ENCODE measurements around the gene THSD4.

Gene THSD4

GRCh38 chr15:71559616-71560015, 444.3 kb downstream of the THSD4 start:
- Mint-ChIP-seq H3K27ac (no peak overlapping the region), H3K4me3 (no peak overlapping the region), H3K4me1 (no peaks in the 10 kb centered on the region), H3K27me3 (peaks cover 8% of the 10 kb centered on the region), H3K9me3 (no peaks in the 10 kb centered on the region), H3K36me3 (no peaks in the 10 kb centered on the region)
- ATAC-seq (ENCODE audit: low read depth), result no peak
- no peak for DNase-seq (ENCODE audit: low spot score in 2 of 2)

DNA sequence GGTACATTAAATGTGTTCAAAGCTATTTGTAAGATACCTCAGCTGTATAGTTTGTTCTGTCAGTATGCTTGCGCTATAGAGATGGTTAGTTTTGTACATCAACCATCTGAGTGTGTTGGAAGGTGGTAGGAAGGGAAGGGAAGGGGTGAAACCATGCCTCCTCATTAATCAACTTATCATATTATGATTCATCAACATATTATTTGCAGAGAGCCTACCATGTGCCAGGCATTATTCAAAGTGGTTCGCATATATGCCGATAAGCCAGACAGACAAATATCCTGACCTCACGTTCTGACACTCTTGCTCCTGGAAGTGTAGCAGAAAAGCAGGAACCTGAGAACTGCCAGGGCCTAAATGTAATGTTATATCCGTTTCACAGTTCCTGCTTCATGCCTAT, 447.0 kb downstream of the THSD4 start:
- Mint-ChIP-seq H3K36me3 (no peaks in the 10 kb centered on the region), H3K4me1 (no peaks in the 10 kb centered on the region), H3K9me3 (no peaks in the 10 kb centered on the region), H3K27ac (no peak overlapping the region), H3K27me3 (peaks cover 8% of the 10 kb centered on the region), H3K4me3 (no peak overlapping the region)
- DNase-seq (ENCODE audit: low spot score in 2 of 2) (no peak), ATAC-seq (ENCODE audit: low read depth) (no peak)

- no peak overlapping the region for H3K27ac Mint-ChIP-seq
- ATAC-seq (ENCODE audit: low read depth) (no peak), DNase-seq (ENCODE audit: low spot score in 2 of 2) (no peak)
- H3K9me3 Mint-ChIP-seq, result peaks cover 1% of the 10 kb centered on the region
- peaks cover 8% of the 10 kb centered on the region for H3K27me3 Mint-ChIP-seq
- H3K4me1 Mint-ChIP-seq, result no peaks in the 10 kb centered on the region
- no peaks in the 10 kb centered on the region for H3K36me3 Mint-ChIP-seq
- H3K4me3 Mint-ChIP-seq, result no peak overlapping the region
These were observed 448.9 kb downstream of the THSD4 start for GRCh38 chr15:71564217-71564616.

DNA sequence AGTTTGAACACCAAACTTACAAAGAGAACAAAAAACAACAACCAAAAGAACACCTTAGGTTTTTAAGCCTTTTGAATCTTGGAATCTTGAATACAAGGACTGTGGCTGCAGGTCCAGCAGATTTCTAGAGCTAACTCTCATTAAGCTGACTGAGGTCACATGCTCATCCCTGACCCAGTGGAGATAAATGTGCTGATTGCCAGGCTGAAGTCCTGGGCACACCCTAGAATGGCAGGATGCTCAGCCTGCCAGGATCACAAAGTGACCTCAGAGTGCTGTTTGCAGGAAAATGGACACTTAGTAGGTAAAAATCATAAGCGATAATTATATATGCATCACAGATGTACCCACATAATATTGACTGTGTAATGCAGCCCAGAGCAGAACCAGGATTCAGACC, 449.7 kb downstream of the THSD4 start:
- no peaks in the 10 kb centered on the region for H3K36me3 Mint-ChIP-seq
- H3K27ac Mint-ChIP-seq, result no peak overlapping the region
- ATAC-seq (ENCODE audit: low read depth), result no peak
- H3K9me3 Mint-ChIP-seq, result peaks cover 1% of the 10 kb centered on the region
- H3K27me3 Mint-ChIP-seq, result peaks cover 6% of the 10 kb centered on the region
- no peak overlapping the region for H3K4me3 Mint-ChIP-seq
- no peaks in the 10 kb centered on the region for H3K4me1 Mint-ChIP-seq
- DNase-seq (ENCODE audit: low spot score in 2 of 2), result no peak

DNA sequence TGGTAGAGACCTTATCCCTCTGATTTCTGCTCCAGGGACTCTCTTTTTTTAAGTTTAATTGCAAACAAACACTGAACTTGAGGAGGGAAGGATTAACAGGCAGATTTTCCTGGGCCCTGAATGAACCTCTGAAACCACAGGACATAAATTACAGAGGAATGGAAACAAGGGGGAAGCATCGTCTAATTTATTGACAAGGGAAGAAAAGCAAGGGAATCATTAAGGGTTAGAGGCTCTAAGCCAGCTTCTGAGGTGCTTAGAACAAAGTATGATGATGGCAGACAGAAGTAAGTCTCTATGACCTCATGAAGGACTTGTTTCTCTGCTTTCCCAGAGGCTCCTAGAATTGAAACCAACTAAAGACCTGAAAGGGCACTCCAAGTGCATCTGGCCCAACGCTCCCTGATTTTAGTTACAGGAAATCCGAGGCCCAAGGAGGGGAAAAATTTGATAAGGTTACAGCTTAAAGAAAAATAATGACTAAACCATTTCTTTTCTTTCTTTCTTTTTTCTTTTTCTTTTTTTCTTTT, 450.4 kb downstream of the THSD4 start:
- H3K36me3 Mint-ChIP-seq, result no peaks in the 10 kb centered on the region
- H3K9me3 Mint-ChIP-seq, result peaks cover 1% of the 10 kb centered on the region
- ATAC-seq (ENCODE audit: low read depth) (no peak), DNase-seq (ENCODE audit: low spot score in 2 of 2) (no peak)
- no peak overlapping the region for H3K27ac Mint-ChIP-seq
- no peak overlapping the region for H3K4me3 Mint-ChIP-seq
- no peaks in the 10 kb centered on the region for H3K4me1 Mint-ChIP-seq
- H3K27me3 Mint-ChIP-seq, result peaks cover 6% of the 10 kb centered on the region

DNA sequence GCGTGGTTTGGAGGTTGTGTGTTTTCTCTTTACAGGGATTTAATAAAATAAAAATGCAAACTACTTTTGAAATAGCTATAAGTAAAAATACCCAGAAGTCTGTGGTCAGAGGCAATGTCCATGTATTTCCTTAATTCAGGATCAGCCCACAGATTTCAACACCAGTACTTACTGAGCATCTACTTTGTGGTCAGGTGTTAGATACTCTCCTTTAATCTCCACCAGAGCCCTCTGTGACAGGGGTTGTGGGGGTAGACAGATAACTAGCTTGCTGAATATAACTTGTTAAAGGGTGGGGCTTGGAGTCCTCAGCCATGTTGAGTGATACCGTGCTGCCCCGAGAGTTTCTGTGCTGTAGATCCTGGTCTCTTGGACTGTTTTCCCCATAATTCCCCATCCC, 451.0 kb downstream of the THSD4 start:
- Mint-ChIP-seq H3K4me1 (no peaks in the 10 kb centered on the region), H3K9me3 (peaks cover 1% of the 10 kb centered on the region), H3K4me3 (no peak overlapping the region), H3K27me3 (peaks cover 6% of the 10 kb centered on the region), H3K27ac (no peak overlapping the region), H3K36me3 (no peaks in the 10 kb centered on the region)
- DNase-seq (ENCODE audit: low spot score in 2 of 2), result no peak
- no peak for ATAC-seq (ENCODE audit: low read depth)

- peaks cover 6% of the 10 kb centered on the region for H3K27me3 Mint-ChIP-seq
- ATAC-seq (ENCODE audit: low read depth) (no peak), DNase-seq (ENCODE audit: low spot score in 2 of 2) (no peak)
- H3K36me3 Mint-ChIP-seq, result no peaks in the 10 kb centered on the region
- no peak overlapping the region for H3K4me3 Mint-ChIP-seq
- peaks cover 1% of the 10 kb centered on the region for H3K9me3 Mint-ChIP-seq
- H3K4me1 Mint-ChIP-seq, result no peaks in the 10 kb centered on the region
- H3K27ac Mint-ChIP-seq, result no peak overlapping the region
These were observed 451.9 kb downstream of the THSD4 start for GRCh38 chr15:71567173-71567572.

DNA sequence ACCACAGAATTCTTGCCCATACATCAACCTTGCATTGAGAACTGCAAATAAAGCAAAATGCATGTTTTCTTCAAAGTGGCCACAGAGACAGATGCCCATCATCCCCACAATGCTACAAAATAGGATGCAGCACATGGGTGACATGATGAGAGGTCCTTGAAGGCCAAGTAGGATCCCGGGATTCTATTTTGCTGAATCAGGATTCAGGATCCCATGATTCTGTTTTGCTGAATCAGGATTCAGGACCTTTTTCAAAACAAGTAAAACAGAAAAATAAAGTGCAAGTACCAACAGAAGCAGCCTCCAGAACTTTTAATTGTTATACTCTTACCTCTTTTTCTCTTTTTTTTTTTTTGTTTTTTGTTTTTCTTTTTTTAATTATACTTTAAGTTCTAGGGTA, 453.0 kb downstream of the THSD4 start:
- H3K4me1 Mint-ChIP-seq, result no peaks in the 10 kb centered on the region
- DNase-seq (ENCODE audit: low spot score in 2 of 2) (no peak), ATAC-seq (ENCODE audit: low read depth) (no peak)
- no peak overlapping the region for H3K4me3 Mint-ChIP-seq
- H3K27me3 Mint-ChIP-seq, result peaks cover 3% of the 10 kb centered on the region
- no peak overlapping the region for H3K27ac Mint-ChIP-seq
- no peaks in the 10 kb centered on the region for H3K36me3 Mint-ChIP-seq
- H3K9me3 Mint-ChIP-seq, result peaks cover 1% of the 10 kb centered on the region

DNA sequence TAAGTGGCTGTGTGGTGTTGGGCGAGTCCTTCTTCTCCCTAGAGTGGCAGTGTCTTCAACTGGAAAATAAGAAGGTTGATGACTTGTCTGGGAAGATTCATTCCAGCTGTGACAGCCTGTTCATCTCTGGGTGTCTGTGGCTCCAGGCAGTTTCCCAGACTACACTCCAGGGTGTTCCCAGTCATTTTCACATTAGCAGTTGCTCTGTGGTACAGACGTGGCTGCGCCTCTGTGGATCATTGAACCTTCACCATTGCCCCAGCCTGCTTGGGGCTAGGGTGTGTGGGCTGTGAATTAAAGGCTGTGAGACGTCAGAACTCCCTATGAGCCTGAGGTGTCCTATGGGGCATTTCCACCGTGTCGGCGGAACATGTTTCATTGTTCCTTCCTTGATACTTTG, 455.5 kb downstream of the THSD4 start:
- ATAC-seq (ENCODE audit: low read depth), result no peak
- Mint-ChIP-seq H3K27me3 (peaks cover 4% of the 10 kb centered on the region), H3K27ac (no peak overlapping the region), H3K4me3 (no peak overlapping the region), H3K36me3 (no peaks in the 10 kb centered on the region), H3K9me3 (peaks cover 1% of the 10 kb centered on the region), H3K4me1 (no peaks in the 10 kb centered on the region)
- no peak for DNase-seq (ENCODE audit: low spot score in 2 of 2)

DNA sequence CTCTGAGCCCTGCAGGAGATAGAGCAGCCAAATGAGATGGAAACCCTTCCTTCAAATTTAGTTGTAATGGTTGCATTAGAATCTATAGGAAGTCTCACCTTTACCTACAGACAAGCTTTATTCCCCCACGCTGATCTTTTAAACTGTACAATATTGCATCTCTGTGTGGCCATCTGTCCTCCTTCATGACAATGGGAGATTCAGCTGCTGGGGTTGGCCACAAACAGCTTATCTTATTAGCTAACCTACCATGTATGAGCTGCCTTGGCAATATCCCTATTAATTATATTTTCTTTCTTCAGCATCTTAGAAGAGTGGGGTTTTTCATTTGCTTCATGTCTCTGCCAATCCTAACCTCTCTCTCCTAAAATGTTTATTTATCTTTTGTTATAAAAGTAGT, 456.4 kb downstream of the THSD4 start:
- Mint-ChIP-seq H3K4me3 (no peak overlapping the region), H3K4me1 (no peaks in the 10 kb centered on the region), H3K27ac (no peak overlapping the region), H3K36me3 (no peaks in the 10 kb centered on the region), H3K27me3 (peaks cover 4% of the 10 kb centered on the region), H3K9me3 (peaks cover 1% of the 10 kb centered on the region)
- ATAC-seq (ENCODE audit: low read depth), result no peak
- no peak for DNase-seq (ENCODE audit: low spot score in 2 of 2)

DNA sequence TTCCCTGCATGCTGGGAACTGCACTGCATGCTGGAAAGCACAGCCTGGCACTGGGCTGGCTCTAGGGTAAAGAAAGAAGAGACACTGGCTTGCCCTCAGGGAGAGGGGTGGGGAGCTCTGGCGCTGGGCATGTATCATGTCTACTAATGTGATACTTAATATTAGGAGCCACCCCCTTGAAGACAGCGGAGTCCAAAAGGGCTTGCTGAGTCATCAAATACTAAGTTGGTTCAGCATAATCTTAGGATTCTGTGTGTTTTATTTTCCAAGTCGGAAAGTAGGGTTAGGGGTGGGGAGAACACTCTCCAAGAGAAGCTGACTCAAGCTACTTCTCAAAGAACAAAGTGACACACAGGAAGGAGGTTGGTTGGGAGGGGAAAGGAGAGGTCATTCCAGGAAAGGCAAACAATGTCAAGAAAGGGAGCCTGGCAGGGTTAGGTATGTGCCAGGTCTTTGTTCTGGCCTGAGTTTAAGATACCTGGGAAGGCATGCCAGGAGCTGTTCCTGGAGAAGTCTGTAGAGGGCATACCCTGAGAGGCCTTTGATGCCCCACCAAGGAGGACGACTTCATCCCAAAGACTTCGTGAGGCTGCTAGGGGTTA, 457.3 kb downstream of the THSD4 start:
- Mint-ChIP-seq H3K27me3 (peaks cover 3% of the 10 kb centered on the region), H3K9me3 (peaks cover 1% of the 10 kb centered on the region), H3K27ac (no peak overlapping the region), H3K4me3 (no peak overlapping the region), H3K4me1 (no peaks in the 10 kb centered on the region), H3K36me3 (no peaks in the 10 kb centered on the region)
- ATAC-seq (ENCODE audit: low read depth) (no peak), DNase-seq (ENCODE audit: low spot score in 2 of 2) (no peak)

- no peaks in the 10 kb centered on the region for H3K4me1 Mint-ChIP-seq
- no peak for ATAC-seq (ENCODE audit: low read depth)
These were observed 458.3 kb downstream of the THSD4 start for GRCh38 chr15:71573599-71573998.

DNA sequence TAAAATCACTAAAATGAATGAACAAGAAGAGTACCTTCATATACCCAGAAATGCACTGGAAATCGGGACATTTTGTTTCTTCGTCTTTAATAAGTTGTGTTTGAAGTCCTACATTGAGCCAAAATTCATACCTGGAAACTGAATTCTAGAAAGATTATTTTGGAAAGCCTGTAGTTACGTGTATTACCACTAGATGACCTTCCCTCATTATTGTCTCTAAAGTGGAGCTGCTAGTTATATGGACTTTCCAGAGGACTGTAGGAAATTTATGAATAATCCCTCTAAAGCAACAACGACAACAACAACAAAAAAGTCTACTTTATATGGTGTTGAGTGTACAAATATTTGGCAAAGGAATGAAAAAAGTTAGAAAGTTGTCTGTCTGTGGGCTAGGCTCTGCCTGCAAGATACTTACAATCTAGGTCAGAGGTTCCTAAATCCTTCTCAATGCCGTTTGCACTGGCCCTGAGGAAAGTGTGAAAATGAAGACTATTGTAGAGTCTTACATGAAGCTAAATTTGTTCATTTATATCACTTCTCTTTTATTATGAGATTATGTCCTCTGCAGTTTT, 460.3 kb downstream of the THSD4 start:
- Mint-ChIP-seq H3K27ac (no peak overlapping the region), H3K9me3 (peaks cover 1% of the 10 kb centered on the region), H3K27me3 (peaks cover 4% of the 10 kb centered on the region), H3K4me1 (no peaks in the 10 kb centered on the region), H3K36me3 (no peaks in the 10 kb centered on the region), H3K4me3 (no peak overlapping the region)
- ATAC-seq (ENCODE audit: low read depth), result no peak
- DNase-seq (ENCODE audit: low spot score in 2 of 2), result no peak

More at GRCh38 chr15:71573599-71573998, 458.3 kb downstream of the THSD4 start:
- no peak for DNase-seq (ENCODE audit: low spot score in 2 of 2)
- Mint-ChIP-seq H3K36me3 (no peaks in the 10 kb centered on the region), H3K9me3 (peaks cover 1% of the 10 kb centered on the region), H3K27me3 (peaks cover 4% of the 10 kb centered on the region), H3K27ac (no peak overlapping the region), H3K4me3 (no peak overlapping the region)

GRCh38 chr15:71577071-71577470, 461.8 kb downstream of the THSD4 start:
- Mint-ChIP-seq H3K4me3 (no peak overlapping the region), H3K27me3 (peaks cover 4% of the 10 kb centered on the region), H3K36me3 (no peaks in the 10 kb centered on the region), H3K4me1 (no peaks in the 10 kb centered on the region), H3K9me3 (peaks cover 3% of the 10 kb centered on the region), H3K27ac (no peak overlapping the region)
- DNase-seq (ENCODE audit: low spot score in 2 of 2) (no peak), ATAC-seq (ENCODE audit: low read depth) (no peak)

DNA sequence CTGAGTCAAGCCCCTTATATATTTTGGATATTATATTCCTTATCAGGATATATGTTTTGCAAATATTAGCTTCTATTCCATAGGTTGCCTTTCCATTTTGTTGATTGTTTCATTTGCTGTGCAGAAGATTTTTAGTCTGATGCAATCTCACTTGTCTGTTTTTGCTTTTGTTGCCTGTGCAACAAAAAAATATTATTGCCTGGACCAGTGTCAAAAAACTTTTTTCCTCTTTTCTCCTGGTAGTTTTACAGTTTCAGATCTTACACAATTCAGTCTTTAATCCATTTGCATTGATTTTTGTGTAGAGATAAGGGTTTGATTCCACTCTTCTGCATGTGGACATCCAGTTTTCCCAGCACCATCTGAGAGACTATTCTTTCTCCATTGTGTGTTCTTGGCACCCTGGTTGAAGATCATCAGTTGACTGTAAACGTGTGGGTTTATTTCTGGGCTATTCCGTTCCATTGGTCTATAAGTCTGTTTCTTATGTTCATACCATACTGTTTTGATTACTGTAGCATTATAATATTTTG, 466.2 kb downstream of the THSD4 start:
- Mint-ChIP-seq H3K27ac (no peak overlapping the region), H3K36me3 (peaks cover 2% of the 10 kb centered on the region), H3K4me1 (no peaks in the 10 kb centered on the region), H3K27me3 (peaks cover 9% of the 10 kb centered on the region), H3K4me3 (no peak overlapping the region), H3K9me3 (peaks cover 12% of the 10 kb centered on the region)
- ATAC-seq (ENCODE audit: low read depth) (no peak), DNase-seq (ENCODE audit: low spot score in 2 of 2) (no peak)

All from memory B cell (primary cell).